ENCODE measurements around the gene AMBRA1.

Gene AMBRA1

DNA sequence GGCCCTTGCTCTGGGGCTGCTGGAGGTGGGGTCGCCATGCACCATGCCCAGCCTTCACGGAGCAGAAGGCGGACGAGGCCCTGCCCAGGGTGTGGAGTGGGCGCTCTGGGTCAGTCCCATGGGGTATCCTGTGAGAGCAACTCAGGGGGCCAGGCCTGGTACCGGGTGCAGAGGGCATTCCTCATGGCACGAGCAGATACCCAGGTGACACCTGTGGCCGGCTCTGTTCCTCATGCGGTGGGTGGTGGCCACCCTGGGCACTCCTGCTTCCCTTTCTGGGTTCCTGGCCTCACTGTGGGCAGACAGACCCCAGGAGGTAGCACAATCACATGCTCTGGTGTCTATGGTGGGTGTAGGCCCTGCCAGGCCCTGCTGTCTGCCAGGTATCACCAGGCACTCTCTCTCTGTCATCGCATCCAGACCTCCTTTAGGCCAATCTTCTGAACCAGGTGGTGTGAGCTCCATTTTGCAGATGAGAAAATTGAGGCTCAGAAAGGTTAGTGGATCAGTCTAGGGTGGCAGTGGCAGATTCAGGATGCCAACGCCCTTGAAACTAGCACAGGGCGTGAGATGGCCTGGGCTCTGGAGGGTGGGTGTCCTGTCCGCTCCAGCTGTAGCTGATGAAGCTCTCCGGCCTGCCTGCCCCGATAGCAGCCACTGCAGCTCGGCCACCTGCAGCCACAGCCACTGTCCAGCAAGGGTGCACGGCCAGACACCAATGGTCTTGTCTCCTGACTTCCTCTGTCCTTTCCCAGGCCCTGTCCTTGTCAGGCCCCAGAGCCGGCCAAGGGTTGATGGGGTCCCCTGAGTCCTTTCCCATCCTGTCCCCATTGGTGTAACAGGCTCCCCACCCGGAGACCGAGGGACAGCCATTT lies 231.4 kb downstream of the AMBRA1 start:
- no peak for DNase-seq

DNA sequence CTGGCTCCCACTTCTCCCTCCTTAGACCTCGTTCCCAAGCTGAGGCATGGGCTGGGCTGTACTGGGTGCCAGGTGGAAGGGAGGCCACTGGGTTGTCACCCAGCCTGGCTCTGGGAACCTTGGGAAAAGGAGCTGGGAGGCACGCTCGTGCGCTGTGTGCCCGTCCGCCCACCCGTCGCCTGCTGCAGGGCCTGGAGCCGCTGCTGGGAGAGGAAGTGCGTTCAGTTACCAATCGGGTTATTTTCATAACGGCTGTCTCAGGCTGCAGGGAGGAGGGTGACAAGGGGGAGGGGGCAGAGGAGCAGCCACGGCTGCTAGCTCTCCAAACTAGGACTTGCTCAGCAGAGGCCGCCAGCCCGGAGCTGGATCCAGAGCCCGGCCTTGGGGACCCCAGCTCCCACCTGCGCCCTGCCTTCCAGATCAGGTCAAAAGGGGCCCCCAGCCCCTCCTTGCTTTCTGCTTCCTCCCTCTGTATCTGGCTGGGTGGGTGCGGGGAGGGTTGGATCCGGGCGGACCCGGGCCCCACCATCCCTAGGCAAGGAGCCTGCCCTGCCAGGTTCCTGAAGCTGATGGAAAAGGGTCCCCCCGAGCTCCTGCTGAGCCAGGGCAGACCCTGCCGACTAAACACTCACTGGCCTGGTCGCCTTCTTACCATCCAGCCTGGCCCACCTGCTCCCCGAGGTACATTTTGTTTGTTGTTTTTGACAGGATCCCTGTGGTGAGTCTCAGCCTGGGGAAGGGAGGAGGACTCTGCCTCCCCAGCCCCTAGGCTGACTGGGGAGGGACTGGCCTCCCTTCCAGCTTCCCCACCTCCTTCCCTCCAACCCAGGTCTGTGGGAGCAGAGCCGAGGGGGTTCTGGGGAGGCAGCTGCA lies 232.3 kb downstream of the AMBRA1 start:
- no peak for DNase-seq

DNA sequence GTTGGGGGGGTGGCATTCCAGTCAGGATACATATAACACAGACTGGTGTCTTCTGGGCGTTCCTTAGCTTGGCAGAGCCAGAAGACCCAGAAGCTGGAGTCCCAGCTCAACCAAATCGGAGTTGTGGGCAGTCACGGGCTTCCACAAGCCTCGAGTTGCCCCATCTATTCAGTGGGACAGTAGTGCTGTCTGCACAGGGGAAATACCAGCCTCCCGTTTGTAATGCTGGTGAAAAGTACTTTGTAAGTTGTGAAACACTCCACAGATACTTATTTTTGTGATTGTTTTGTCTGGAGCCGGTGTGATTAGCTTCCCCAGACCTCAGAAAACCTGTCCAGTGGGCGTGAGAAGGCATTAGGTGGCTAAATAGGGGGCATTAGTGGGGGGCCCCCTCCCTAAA lies 232.9 kb downstream of the AMBRA1 start:
- DNase-seq, result no peak

DNA sequence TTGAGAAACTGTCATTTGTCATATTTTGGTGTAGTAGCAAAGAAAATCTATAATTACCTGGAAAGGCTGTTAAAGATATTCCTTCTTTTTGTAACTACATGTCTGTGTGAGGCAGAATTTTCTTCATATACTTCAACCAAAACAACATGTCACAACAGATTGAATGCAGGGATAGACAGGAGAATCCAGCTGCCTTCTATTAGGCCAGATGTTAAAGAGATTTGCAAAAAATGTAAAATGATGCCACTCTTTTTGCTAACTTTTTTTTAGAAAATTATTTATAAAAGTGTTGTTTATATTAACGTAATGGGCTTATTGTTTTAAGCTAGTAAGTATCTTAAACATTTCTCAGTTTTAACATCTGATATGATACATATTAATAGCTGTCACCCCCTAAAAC lies 233.9 kb downstream of the AMBRA1 start:
- no peak for DNase-seq

DNA sequence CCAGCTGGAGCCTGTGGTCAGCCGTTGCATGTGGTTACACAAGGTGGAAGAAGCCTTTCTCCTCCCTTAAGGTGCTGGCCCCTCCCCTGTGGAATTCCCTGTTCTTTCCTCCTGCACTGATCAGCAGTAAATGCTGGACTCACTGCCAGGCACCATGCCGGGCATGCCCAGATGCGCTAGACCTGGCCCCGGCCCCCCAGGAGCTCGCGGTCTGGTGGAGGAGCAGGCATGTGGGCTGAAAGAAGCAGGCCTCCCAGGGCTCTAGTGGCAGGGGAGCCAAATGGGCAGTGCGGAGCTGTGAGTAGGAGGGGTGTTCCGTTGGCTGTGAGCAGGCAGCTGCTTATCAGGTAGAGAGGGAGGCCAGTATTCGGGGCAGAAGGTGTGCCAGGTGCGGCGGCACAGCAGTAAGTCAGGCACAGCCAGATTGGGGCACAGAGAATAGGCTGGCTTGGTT lies 236.3 kb downstream of the AMBRA1 start:
- DNase-seq, result no peak

DNA sequence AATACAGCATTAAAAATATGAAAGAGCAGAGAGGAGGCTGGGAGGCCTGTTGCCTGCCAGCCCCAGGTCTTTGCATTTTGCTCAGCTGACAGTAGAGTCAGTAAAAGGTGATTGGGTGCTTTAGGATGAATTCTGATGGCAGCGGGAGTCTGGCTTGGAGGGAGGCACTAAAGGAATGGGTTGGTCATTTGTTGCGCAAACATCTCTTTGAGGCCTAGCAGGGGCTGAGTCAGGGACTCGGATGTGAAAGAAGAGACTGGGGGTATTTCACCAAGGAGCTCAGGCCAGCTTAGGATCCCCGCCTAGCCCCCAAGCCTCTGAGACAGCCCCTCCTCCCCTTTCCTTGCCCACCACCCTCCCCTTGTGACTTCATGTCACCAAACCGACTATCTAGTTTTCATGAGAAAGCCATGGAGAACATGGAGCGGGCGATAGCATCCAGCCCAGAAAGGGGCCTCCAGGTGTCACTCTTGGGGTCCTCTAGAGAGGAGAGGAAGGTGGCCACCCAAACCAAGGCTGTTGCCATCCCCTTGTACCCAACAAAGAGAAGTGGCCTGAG lies 236.8 kb downstream of the AMBRA1 start:
- DNase-seq, result no peak

DNA sequence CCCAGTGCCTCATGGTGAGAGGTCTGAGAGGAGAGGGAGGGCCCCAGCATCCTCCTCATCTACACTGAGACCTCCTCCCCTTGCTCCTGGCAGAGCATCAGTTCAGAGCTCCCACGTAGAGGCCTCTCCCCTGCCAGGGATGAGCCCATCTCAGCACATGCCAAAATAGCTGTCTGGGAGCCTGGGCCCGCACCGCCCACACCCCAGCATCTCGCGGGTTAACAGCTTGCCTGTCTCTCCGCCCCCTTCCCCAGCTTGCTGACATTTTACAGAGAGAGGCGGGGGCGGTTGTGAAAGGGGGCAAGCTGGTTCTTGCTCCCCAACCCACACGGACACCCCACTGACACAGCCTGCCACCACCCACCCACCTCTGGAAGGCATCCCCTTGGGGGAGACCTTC lies 240.1 kb downstream of the AMBRA1 start:
- DNase-seq, result no peak

DNA sequence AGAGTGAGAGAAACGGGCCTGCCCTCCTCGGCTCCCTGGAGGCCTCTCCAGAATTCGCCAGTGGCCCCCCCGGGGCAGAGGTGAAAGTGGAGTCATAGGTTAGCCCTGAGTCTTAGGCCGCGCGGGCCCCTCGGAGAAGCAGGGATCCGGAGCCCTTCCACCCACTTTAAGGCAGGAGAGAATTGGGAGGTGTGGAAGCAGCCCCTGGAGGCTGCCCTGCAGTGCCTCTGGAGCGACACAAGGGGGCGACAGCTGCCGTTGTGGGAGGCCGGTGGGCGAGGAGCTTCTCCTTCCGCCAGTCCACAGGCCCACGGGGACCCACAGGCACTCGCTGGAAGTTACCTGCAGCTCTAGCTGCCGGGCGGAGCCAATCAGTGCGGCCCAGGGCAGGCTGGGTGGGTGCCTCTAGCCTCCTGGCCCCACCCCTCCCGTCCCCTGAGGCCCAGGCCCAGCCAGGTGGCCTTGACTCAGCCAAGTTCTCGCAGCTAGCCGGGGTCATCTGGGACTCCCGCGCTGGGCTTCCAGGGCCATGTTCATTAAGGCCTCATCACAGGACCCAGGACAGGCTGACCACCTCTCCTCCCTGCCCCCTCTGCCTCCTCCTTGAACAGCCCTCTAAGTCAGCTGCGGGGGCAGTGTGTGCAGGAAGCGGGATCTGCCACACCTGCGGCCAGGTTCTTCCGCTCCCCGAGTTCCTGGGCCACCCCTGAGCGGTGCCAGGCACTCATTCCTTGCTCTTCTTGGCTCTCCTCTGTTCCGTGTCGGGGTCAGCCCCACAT lies 241.6 kb downstream of the AMBRA1 start:
- DNase-seq, result no peak

DNA sequence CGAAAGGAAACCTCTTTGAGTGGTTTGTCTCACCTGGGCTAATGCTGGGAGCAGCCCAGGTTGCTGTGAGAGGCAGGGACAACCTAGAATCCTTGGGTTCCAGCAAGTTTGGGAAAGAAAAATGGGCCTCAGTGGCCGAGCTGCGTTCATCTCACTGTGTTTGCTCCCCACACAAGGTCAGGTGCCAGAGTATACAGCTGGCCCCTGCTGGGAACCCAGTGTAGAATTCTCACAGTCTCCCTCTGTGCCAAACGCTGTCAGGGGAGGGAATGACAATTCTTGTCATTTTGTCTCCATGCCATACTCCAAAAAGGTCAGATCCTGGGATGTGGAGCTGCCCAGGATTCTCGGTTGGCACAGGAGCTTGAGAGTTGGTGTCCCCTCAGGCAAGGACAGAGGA lies 242.2 kb downstream of the AMBRA1 start:
- no peak for DNase-seq

DNA sequence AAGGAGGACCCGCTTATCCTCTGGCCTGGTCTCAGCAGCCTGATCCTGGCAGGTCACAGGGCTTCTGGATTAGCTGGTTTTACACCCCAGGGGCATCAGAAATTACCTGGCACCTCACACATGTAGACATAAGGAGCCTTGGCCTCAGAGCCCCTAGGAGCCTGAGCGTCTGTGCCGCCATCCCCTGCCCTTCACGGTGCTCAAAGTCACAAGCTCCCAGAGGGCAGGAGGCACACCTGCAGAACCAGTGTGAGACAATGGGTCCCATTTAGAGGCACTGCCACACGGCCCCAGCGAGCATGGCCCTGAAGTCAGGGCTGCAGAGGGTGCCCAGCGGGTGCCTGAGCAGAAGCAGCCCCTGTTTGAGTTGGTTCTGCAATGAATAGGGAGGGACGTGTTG lies 242.7 kb downstream of the AMBRA1 start:
- DNase-seq, result no peak

DNA sequence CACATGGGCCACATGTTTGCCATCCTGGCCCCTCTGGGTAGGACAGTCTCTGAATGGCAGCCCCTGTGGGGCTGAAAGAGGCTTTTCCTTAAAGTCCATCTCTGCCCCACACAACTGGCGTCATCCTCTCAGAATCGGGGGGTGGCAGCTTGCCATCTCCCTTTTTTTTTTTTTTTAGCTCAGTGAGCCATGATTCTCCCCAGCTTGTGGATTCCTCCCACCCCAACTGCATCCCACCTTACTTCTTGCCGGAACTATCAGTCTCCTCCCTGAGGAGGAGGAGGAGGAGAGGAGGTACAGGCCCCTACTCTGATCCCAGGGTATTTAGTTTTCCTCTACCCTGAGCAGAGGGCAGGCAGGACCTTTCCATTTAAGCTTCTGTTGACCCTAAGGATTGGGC lies 243.1 kb downstream of the AMBRA1 start:
- no peak for DNase-seq

DNA sequence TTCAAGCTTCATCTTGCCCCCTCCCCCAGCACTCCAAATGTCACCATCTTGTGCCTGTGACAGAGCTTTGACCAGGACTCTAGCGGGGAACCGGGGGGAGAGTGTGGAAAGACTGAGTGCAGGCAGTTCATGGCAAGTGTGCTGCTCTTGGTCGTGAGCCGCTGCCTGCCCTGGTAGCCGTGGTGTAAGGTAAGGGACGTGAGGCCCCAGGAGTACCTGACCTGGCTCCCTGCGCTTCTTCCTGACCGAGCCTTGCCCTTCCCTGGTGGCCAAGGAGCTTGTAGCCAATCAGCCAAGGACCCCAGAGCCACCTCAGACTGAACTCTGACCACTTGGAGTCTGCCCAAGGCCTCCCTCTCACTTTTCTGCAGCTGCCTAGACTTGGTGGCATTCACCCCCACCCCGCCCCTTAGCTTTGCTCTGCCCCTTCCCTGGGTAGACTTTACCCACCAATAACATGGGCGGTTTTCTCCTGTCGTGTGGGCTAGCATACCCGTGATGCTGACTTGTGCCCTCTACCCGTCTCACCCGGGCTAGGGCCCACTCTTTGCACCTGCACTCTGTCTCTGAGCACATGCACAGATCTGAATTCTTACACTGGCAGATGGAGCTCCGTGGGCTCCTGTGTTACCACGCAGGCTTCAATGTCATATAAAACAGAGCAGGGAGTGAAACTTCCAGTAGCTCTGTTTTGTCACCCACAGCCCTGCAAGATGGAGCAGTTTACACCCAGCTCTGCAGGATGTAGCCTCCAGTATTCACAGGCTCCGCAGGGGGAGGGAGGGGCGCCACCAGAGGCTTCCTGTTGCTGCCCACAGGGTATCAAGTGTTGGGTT lies 245.0 kb downstream of the AMBRA1 start:
- DNase-seq, result no peak

DNA sequence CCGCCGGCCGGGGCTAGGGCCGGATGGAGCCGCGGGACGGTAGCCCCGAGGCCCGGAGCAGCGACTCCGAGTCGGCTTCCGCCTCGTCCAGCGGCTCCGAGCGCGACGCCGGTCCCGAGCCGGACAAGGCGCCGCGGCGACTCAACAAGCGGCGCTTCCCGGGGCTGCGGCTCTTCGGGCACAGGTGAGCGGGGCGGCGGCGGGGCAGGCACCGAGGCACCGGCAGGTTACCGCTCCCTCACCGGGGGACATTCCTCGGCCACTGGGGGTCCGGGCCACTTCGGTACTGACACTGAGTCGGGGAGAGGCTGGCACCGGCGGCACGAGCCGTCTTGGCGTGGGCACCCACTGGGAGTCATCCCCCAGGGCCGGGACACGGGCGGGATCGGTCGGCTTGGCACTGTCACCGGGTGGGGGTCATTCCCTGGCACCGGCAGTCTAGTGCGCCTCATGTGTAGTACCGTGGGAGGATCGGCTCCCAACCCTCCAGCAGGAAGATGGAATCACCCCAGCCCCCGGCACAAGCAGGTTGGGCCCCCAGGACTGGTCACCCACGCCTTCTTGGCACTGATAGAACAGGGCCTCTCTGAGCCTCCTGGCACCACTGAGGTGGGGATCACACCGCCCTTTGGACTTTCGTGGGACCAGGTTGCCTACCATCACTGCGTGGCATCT lies 246.0 kb downstream of the AMBRA1 start:
- no peak for DNase-seq

DNA sequence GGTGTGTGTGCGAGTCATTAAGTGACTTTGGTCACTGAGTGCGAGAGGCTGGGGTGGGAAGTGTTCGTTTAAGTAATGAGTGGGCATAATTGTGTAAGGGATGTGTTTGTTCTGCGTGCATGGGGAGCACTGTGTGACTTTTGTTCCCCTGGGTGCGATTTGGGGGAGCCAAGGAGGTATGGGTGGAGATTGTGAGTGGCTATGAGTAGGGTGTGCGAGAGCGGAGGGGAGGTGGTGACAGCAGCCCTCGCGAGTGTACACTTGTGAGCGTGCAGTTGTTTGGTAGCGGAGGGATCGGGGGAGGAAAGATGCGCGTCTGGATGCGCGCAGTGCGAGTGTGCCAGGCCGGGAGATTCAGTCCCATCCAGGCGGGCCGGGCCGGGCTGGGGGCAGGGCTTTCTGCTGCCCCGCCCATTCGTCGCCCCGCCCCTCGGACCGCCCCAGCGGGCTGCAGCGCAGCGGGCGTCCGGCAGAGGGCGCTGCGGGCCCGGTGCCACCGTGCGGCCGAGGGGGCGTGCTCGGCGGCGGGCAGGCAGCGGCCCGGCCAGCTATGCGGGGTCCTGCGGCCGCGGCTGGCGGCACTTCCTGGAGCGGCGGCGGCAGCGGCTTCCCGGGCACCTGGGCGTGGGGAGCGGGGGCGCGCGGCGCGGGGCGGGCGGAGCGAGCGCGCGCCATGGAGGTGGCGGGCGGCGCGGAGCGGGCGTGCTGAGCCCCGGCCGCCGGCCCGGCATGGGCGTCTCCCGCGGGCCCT lies 246.8 kb downstream of the AMBRA1 start, which contains the start of gene DGKZ:
Gene DGKZ (plus strand): TSS at position 578 of the 751 bp plus-strand sequence. CDS start 197 bp downstream, outside the sequence.
- DNase-seq, result peak; percentile 81
